GM18951 (cell line): ENCODE results near the gene CLCNKA.

Experiments
- POLR2A ChIP-seq: IDR thresholded peaks from 4 replicates; pipeline ENCODE4 v1.6.1; 2011; ENCODE audit warnings: mild to moderate bottlenecking; ENCODE audit not compliant: insufficient read length, insufficient read depth; ENCODE audit errors: extremely low read depth
- in situ Hi-C: fragments of 300-500 bp; cut with MboI; formaldehyde crosslinking; loops from one replicate; pipeline ENCODE4 v1.12.0; 2022; ENCODE audit warnings: low sequenced_read_pairs, mixed read lengths, inconsistent platforms; ENCODE audit not compliant: unreplicated experiment

CLCNKA gene

DNA sequence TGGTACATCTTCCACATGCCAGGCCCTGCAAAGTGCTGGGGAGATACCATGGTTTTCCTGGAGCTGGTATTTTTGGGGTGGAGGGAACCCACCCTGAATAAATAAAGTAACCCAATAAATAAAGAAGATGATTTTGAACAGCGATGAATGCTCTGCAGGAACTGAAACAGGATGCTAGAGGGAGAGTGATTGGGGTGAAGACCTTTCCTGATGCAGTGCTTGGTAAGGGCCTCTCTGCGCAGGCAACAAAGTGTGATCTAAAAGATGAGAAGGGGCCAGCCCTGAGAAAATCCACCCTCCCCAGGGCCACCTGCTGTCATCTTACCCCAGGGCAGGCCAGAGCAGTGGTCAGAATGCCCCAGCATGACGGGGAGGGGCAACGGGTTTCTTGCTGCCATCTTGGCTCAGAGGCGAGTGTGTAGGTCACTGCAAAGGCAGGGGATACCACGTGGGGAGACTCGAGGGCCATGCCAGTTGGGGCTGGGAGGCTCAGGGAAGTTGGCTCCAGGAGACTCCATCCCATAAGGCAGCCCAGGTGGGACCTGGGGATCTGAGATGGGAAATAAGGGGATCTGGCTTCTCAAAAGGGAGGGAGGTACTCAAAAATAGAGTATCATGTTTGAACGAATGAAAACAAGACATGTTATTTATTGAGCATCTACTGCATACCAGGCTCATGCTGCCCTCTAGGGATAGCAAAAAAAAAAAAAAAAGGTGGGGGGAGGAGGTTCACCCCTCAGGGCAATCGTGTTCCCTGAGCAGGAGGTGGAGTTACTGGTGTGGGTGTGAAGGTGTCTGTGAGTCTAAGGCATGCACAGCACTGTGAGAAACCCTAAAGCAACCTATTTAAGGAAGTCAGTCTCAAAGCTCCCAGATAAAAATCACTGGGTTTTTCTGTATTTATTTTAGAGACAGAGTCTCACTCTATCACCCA lies 15.0 kb upstream of the CLCNKA start:
- in situ Hi-C loops = loop anchor here (10.0 kb wide), 1 partner anchor 202 kb away; the partner anchor contains the start of gene UQCRHL
- TF ChIP-seq POLR2A = no peak

DNA sequence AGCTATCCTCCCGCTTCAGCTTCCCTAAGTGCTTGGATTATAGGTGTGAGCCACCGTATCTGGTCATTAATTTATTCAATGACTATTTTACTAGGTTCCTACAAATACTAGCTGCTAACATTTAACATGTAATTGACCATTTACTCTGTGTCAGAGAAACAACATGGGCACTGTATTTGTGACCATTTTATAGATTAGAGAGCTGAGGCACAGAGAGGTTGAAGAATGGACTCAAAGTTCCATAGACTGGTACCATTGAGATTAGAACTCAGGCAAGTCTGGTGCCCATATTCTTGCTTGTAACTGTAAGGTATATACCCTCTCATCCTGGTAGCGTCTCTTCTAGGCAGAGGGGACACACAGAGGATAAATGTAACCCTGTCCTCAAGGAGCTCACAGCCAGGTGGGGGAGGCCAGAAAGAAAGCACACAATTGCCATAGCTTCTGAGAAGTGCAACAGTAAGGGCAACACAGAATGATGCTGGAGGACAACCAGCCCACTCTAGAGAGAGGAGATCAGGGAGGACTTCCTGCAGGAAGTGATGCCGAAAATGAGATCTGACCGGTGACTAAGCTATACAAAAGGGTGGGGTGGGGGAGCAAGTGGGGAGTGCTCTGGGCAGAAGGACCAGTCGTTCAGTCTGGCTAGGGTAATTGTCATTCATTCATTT lies 14.0 kb upstream of the CLCNKA start:
- in situ Hi-C loops = loop anchor here (10.0 kb wide), 1 partner anchor 203 kb away; the partner anchor contains the start of gene UQCRHL

DNA sequence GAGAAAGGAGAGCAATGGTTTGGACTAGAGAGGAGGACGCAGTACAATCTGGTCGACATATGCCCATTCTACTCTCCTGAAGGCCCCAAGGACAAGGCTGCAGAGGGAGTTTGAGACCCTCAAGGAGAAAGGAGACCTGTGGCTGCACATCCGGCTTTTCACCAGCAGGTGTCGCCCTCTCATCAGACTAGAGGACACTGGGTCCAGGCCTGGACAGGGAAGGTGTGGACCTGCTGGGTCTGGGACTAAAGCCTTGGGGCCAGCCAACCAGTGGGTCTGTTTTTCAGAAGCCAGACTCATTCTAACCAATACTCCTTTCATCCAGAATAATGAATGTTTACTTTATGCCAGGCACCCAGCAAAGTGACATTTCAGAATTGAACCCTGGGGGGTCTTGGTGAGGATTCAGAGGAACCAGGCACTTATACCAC lies 12.8 kb upstream of the CLCNKA start:
- TF ChIP-seq POLR2A = no peak
- in situ Hi-C loops = loop anchor here (10.0 kb wide), 1 partner anchor 204 kb away; the partner anchor contains the start of gene UQCRHL

More for the DNA sequence above, 14.0 kb upstream of the CLCNKA start:
- TF ChIP-seq POLR2A = no peak

DNA sequence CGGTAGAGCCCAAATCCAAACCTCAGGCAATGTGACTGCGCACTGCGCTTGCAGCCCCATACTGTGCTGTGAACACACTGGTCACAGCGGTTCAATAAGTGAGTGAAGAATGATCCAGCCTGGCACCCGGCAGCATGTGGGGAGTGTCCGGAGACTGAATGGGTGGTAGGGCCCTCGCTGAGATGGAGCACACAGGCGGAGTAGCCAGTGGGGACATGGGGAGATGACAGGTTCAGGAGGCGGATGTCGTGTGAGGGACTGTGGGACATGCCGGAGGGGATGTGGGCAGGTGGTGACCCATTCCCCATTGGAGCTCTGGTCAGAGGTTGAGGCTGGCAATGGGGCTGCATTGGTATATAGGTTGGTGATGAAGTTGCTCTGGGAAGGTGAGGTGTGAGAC lies 12.2 kb upstream of the CLCNKA start:
- in situ Hi-C loops = loop anchor here (10.0 kb wide), 1 partner anchor 205 kb away; the partner anchor contains the start of gene UQCRHL
- TF ChIP-seq POLR2A = no peak

DNA sequence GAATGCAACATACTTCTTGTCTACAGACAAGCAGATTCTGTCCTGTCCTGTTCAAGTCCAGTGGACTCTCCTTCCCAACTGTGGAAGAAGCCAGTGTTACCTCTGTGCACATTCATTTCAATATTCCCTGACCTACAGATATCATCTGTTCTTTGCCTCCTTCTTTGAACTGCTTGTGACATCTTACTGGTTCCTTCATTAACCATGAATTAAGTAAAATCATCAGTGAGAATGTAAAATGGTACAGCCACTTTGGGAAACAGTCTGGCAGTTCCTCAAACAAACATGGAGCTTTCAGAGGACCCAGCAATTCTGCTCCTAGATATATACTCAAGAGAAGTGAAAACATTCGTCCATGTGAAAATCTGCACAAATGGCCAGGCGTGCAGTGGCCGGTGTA lies 11.0 kb upstream of the CLCNKA start:
- TF ChIP-seq POLR2A = no peak
- in situ Hi-C loops = no loop called here

DNA sequence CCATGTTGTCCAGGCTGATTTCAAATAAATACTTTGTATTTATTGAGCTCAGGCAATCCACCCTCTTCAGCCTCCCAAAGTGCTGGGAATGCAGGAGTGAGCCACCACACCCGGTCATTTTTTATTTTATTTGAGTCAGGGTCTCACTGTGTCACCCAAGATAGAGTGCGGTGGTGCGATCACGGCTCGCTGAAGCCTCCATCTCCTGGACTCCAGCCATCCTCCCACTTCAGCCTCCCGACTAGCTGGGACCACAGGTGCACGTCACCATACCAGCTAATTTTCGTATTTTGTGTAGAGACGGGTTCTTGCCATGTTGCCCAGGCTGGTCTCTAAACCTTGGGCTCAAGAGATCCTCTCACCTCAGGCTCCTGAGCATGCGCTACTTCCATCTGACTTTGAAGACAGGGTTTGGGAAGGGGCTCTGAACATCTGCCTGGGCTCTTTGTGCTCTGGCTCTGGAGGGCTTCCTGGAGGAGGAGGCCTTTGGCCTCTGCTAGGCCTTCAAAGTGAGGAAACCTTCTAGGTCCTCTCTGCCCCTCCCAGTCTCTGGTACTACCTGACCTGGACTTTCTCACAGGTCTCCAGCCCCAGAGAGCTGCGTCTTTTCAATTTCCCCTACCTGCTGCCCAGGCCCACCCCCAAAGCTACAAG lies 9.8 kb upstream of the CLCNKA start:
- no peak for TF ChIP-seq POLR2A
- in situ Hi-C loops = no loop called here

DNA sequence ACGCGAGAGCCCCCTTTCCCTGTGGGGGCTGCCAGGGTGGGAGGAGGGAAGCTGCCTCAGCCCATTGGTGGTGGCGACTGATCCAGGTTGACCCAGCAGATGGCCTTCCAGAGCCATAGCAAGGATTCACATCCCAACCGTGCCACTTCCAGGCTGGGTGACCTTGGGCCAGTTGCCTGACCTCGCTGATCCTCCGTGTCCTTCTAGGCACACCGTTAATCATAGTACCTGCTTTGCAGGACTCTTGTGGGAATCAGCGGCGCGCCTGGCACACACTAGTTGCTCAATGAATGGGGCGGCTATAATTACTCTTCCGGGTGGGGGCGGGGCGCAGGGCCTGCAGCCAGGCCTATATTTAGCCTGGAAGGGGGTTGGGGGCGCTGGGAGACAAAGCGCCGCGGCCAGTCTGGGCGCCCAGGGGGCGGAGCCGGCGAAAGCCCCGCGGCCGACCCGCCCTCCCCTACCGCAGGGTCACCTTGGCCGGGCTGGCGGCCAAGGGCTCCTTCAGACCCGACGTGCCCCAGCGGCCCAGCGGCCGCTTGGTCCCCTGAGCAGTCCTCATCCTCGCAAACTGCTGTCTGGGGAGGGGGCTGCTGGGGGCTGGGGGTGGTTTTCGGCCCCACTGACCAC lies 9.1 kb upstream of the CLCNKA start:
- in situ Hi-C loops = no loop called here
- no peak for TF ChIP-seq POLR2A

DNA sequence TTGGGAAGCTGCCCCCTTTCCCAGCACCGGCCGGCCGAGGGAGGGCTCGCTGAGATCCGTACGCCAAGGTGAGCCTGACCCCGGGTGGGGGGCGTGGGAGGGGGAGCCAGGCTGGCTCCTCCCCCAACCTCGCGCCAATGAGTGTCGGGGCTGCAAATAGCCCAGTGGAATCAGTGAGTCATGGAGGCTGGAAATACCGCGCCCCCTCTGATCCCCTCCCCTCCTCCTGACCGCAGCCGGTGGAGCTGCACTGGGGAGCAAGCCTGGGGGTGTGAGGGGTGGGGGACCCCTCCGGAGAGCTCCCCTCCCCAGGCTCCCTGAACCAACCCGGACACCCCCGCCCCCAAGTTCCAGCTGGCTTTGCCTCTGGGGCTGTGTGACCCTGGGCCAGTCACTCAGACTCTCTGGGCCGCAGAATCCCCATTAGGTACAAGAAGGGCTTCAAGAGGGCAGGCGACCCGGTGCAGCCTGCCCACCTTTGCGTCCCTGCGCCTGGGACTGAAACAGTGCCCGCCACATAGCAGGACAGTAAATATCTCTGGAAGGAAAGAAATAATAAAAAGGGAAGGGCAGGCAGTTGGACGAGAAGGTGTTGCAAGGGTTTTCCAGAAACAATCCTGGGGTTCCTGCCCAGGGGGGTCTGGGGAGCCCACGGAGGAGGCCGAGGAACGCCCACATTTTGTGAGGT lies 8.5 kb upstream of the CLCNKA start:
- no peak for TF ChIP-seq POLR2A
- in situ Hi-C loops = no loop called here

DNA sequence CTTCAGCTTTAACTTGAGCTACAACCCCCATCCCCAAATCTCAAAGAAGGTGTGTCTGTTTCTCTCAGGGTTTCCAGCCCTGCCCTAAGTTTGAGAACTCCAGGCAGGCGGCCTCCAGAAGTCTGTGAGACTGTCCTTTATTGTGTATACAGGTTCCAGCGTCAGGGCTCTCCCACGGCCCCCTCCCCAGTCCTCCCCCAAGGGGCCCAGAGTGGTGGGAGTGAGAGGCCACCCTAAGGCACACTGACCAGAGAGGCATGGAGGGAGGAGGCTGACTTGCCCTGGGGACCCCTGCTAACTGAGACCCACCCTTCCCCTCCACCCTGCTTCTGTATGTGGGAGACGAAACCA lies 8.0 kb upstream of the CLCNKA start:
- in situ Hi-C loops = no loop called here
- TF ChIP-seq POLR2A = no peak

DNA sequence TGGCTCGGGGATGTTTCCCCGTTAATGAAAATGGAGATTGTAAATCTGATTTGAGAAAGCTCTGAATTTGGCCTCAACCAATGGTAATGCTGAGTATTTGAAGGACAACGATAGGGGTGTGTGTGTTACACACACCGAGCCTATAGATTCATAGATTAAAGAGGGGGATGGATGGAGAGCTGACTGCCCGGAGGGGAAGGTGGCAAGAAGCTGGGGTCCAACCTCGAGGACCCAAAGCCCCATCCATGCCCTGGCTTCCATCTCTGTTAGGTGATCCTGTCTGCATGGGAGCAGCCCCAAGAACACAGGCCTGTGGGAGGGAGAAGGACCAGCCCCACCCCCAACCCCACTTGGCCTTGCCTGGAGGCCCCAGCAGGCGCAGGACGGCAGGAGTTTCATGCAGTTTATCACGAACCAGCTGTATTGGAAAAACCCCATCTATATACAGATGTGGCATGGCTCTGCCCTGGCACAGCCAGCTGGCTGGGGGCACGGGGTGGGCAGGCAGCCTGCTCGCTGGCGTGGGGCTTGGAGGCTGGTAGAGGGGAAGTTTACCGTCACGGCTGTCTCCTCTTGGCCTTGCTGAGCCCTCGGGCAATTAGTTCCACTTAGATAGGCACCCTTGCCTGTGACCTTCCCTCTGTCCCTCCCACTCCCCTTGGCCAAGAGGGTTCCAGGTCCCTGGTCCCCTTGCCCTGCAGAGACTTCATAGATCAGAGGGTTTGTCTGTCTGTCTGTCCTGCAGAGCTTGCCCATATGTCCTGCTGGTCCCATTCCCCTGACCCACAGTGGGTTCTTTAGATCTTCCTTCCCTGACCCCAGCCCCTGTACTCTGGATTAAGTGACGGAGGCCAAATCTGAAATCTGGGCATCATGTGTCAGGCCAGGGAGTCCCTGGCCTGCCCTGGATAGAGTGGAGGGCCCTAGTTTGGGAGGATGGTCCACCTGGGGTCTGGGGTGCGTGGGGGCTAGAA lies 7.0 kb upstream of the CLCNKA start:
- in situ Hi-C loops = no loop called here
- no peak for TF ChIP-seq POLR2A

DNA sequence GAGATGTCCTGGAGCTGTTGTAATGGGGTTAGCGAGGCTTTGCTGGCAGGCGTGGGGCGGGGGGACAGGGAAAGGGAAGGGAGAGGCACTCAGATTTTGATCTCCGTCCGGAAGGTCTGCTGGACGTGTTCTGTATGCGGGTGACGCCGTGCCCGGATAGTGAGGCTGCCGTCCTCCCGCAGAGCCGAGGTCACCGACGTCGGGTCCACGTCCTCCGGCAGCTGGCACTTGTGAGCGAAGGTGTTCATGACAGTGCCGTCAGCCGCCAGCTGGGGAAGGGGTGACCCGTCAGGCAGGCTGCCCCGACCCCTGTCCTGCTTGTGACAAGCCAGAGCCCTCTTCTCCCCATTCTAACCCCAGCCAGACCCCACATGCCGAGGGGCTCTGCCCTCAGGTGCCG lies 6.3 kb upstream of the CLCNKA start:
- TF ChIP-seq POLR2A = no peak
- in situ Hi-C loops = no loop called here
